GM21381 (cell line): ENCODE data around the gene CLDN34.

Experiments used
- ATAC-seq: cut with Tn5 transposase; IDR thresholded peaks from one replicate; pipeline ENCODE4 v1.9.1; 2021; ENCODE audit warnings: mild to moderate bottlenecking, moderate library complexity; ENCODE audit not compliant: unreplicated experiment

CLDN34 gene

DNA sequence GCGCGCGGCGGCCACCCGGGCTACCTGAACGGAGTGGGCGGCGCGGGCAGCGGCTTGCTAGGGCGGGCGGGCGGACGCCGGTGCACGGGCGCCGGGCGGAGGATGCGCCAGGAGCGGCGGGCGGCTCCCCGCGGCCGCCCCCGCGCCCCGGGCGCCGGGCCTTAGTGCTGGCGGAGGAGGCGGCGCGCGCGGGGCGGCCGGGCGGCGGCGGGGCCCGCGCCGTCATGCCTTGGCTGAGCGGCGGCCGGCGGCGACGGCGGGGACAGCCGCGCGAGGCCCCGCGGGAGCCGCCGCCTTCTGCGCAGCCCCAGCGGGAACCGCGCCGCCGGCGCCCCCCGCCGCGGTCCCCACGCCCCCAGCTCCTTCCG, 48.2 kb downstream of the CLDN34 start:
- ATAC-seq, result peak; percentile 20

DNA sequence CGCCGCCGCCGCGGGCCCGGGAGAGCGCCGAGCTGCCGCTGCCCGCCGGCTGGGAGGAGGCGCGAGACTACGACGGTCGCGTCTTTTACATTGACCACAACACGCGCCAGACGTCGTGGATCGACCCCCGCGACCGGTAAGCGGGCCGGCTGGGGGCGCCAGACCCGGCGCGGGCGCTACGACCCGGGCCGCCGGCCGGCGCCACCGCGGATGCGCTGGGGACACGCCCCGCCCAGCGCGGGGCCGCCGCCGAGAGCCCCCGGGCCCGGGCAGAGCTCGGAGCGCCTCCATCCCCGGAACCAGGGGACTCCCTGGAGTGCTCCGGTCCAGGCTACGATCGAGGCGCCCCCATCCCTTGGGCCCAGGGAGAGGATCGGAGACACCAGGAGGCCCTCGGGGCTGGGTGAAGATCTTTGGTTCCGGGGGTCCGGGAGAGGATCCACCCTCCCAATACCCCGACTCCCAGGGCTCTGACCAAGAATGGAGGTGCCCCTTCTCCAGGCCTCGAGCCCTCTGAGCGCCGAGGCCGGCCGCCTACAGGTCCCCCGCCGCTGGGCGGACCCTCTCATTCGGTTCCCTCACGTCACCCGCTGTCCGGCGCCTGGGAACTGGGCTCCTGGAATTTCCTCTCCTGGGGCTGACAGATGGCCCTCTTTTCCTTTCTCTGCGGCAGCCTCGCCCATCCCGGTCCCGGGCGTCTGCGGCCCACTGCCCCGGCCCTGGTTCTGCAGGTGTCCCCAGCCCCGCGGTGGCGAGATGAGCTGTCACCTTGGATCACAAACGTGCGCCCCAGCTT, 48.8 kb downstream of the CLDN34 start:
- ATAC-seq, result peak; percentile 28

DNA sequence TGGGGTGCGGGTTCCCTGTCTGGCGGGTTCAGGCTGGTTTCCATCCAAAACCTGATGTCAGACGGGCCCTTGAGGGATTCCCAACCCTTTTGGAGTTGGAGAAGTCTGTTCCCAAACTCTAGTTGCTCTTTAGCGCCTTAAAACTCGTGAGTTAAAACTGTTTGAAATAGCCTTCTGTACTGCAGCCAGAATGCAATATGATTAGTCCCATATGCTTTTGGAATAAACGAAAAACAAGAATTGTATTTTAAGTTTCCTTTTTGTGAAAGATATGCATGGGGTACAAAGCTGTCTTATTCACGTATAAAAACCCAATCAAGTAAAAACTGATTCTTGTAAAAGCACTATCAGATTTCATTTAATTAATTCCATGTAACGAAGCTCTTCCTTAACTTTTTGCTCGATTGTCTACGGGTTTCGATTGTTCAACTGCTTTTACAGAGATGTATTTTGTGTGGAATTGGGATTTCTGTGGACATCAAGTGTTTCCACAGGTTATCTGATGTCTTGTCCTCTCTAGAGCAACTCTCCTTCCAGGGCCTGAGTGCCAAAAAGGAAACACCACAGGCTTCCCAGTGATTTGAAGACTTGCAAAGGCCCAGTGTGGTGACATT, 49.5 kb downstream of the CLDN34 start:
- no peak for ATAC-seq

DNA sequence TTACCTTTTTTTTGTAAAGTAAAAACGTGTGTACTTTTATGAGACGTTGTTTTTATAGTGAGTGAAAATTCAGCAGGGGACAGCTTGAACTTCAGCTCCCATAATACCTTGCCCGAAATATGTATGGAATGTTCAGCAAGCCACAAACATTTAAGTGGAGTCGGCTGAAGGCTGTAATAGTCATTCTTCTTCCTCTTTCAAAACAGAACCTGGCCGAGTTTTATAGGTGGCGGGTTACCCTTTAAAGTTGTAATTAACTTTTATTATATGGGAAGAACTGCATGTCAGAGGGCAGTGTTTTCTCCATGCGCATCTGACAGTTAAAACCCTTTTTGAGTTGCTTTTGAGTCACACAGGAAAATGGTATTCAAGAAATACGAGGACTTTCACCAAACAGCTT, 50.7 kb downstream of the CLDN34 start:
- ATAC-seq, result no peak
